SK-N-SH treated with all-trans-retinoic acid at 6 μM for 48 hours (cell line): Measurements from ENCODE around the gene MCM3.

ENCODE experiments used
- ARNTL ChIP-seq: fragments of 450-650 bp; formaldehyde crosslinking; IDR thresholded peaks from 2 replicates; pipeline ENCODE4 v1.5.0; 2020; ENCODE audit warnings: low read depth, mild to moderate bottlenecking, moderate library complexity, borderline replicate concordance
- BACH2 ChIP-seq: fragments of 250-450 bp; sonication (Bioruptor Pico); IDR thresholded peaks from 2 replicates; pipeline ENCODE4 v1.9.0; 2021; ENCODE audit warnings: mild to moderate bottlenecking, borderline replicate concordance
- ISL1 ChIP-seq: fragments of 250-450 bp; sonication (Bioruptor Pico); IDR thresholded peaks from 2 replicates; pipeline ENCODE4 v2.1.2; 2022; ENCODE audit warnings: mild to moderate bottlenecking, moderate library complexity
- OSR1 ChIP-seq: fragments of 250-450 bp; sonication (Bioruptor Pico); IDR thresholded peaks from 2 replicates; pipeline ENCODE4 v1.8.0; 2022; ENCODE audit warnings: moderate library complexity, mild to moderate bottlenecking, inconsistent platforms
- SNAI2 ChIP-seq: fragments of 250-450 bp; sonication (Bioruptor Pico); IDR thresholded peaks from 2 replicates; pipeline ENCODE4 v1.5.0; 2020; ENCODE audit warnings: mild to moderate bottlenecking, moderate library complexity
- ZC3H10 ChIP-seq: fragments of 250-450 bp; sonication (Bioruptor Pico); IDR thresholded peaks from 2 replicates; pipeline ENCODE4 v1.5.1; 2021; ENCODE audit warnings: mild to moderate bottlenecking, moderate library complexity
- ZFP30 ChIP-seq: fragments of 450-650 bp; formaldehyde crosslinking; IDR thresholded peaks from 2 replicates; pipeline ENCODE4 v1.5.0; 2022; ENCODE audit warnings: mild to moderate bottlenecking, moderate library complexity
- ZNF70 ChIP-seq: fragments of 450-650 bp; formaldehyde crosslinking; IDR thresholded peaks from 2 replicates; pipeline ENCODE4 v1.5.0; 2020; ENCODE audit warnings: mild to moderate bottlenecking, moderate library complexity
- TF ChIP-seq, protein P1 (sequence below): fragments of 250-450 bp; sonication (Bioruptor Pico); IDR thresholded peaks from 2 replicates; pipeline ENCODE4 v1.8.0; 2020; ENCODE audit warnings: mild to moderate bottlenecking, moderate library complexity, borderline replicate concordance

DNA sequence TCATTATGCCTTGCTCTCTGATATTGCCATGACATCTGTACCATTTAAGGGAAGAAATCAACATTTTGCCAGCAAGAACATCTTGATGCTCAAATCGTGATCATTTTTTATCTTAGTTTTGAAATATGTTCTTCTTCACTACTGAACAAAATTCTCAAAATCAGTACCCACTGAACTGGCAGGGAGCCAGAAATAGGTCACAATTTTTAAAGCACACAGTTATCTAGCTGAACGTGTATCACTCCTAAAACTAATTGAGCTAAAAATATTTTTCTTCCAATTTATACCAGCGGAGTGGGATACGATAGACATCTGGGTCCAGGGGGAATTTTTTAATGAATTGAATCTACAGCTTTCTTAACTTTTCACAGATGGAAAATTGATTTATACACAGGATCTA is 51.5 kb downstream of the MCM3 start:
- TF ChIP-seq SNAI2 (CRISPR knock-in tag) (no peak), ARNTL (CRISPR knock-in tag) (no peak), OSR1 (CRISPR knock-in tag) (no peak), ZC3H10 (CRISPR knock-in tag) (no peak), ZNF70 (no peak), ZFP30 (CRISPR knock-in tag) (no peak), BACH2 (CRISPR knock-in tag) (no peak), ISL1 (CRISPR knock-in tag) (no peak)
- TF ChIP-seq, protein P1, sequence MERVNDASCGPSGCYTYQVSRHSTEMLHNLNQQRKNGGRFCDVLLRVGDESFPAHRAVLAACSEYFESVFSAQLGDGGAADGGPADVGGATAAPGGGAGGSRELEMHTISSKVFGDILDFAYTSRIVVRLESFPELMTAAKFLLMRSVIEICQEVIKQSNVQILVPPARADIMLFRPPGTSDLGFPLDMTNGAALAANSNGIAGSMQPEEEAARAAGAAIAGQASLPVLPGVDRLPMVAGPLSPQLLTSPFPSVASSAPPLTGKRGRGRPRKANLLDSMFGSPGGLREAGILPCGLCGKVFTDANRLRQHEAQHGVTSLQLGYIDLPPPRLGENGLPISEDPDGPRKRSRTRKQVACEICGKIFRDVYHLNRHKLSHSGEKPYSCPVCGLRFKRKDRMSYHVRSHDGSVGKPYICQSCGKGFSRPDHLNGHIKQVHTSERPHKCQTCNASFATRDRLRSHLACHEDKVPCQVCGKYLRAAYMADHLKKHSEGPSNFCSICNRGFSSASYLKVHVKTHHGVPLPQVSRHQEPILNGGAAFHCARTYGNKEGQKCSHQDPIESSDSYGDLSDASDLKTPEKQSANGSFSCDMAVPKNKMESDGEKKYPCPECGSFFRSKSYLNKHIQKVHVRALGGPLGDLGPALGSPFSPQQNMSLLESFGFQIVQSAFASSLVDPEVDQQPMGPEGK (CRISPR knock-in tag) = no peak
